Testis (tissue), 3 donors: ENCODE measurements around the gene ABCC8. TPM values are rescaled to one million over a fixed set of nuclear protein-coding genes. Genes with fewer than 3 reads are reported as not detected.

ENCODE experiments used
- DNase-seq: peaks from one replicate; pipeline ENCODE4 v3.0.0-alpha.2; 2019
- H3K27ac ChIP-seq, 2 donors: fragments of 200-600 bp; sonication (generic); one replicate each; pipeline ENCODE4 v1.5.1; 2019
- H3K27me3 ChIP-seq: fragments of 200-600 bp; sonication (generic); one replicate; pipeline ENCODE4 v1.5.1; 2019
- H3K36me3 ChIP-seq: fragments of 200-600 bp; sonication (generic); one replicate; pipeline ENCODE4 v1.5.1; 2017; ENCODE audit warnings: low read depth; ENCODE audit errors: missing control alignments
- H3K4me1 ChIP-seq: fragments of 200-600 bp; sonication (generic); one replicate; pipeline ENCODE4 v1.5.1; 2019
- H3K4me3 ChIP-seq, 2 donors: fragments of 200-600 bp; sonication (generic); one replicate each; pipeline ENCODE4 v1.5.1; 2017 to 2019
- H3K9me3 ChIP-seq: fragments of 200-600 bp; sonication (generic); one replicate; pipeline ENCODE4 v1.5.1; 2017
- CTCF ChIP-seq, 3 experiments: fragments of 450-650 bp in 2 of 3; fragments of 200-600 bp in 1 of 3; sonication (generic) in 1 of 3; IDR thresholded peaks; one replicate each; pipeline ENCODE4 v1.5.1; 2016 to 2019; ENCODE audit warnings: antibody characterized with exemption in 3 of 3, mild to moderate bottlenecking in 2 of 3, moderate library complexity in 1 of 3
- POLR2A ChIP-seq: fragments of 450-650 bp; IDR thresholded peaks from one replicate; pipeline ENCODE4 v1.6.1; 2017; ENCODE audit warnings: antibody characterized with exemption, mild to moderate bottlenecking, moderate library complexity
- WGBS, 2 donors: methylation state at CpG; one replicate each; pipeline ENCODE4 v1.1.5; 2018; 5-methylcytosine and 5-hydroxymethylcytosine counted together
- intact Hi-C: fragments of 100-400 bp; cut with DNase I; formaldehyde crosslinking; loops from one replicate; pipeline ENCODE4 v1.15.1; 2023; ENCODE audit warnings: low total_unique reads
- polyA plus RNA-seq: library from polyadenylated mRNA; stranded (reverse); fragments of 350-450 nt; fragmentation: Illumina TruSeq; extraction: RNeasy Lipid Tissue Mini Kit (QIAGEN cat#74804); gene quantifications from one replicate; pipeline ENCODE4 v1.2.3, GENCODE V29; 2014; ENCODE audit warnings: low read depth, low replicate concordance; ENCODE audit not compliant: insufficient read depth
- total RNA-seq, 2 donors: library from RNA; depleted of rRNA; stranded (reverse); fragments of >200 nt; gene quantifications; one replicate each; pipeline ENCODE4 v1.2.3, GENCODE V29; 2016

ABCC8 gene
- total and polyA plus RNA-seq, 3 donors from 2014 or later, result 1.5 to 2.2 (median 2.0) TPM

- H3K4me3 ChIP-seq, result no peak overlapping the region
- H3K36me3 ChIP-seq, result no peaks in the 10 kb centered on the region
- DNase-seq, result no peak
- no peak for TF ChIP-seq POLR2A
- TF ChIP-seq CTCF (IDR thresholded peaks at IDR 0.05), result no peak
- no peaks in the 10 kb centered on the region for H3K4me1 ChIP-seq
- WGBS, 2 donors, result 67 to 79% methylated on average over 2 of the region's 2 CpGs
- no peaks in the 10 kb centered on the region for H3K9me3 ChIP-seq
- intact Hi-C loops, result no loop called here
- no peaks in the 10 kb centered on the region for H3K27me3 ChIP-seq
- H3K27ac ChIP-seq, result no peak overlapping the region
Observed at GRCh38 chr11:17378655-17379054, 98.0 kb downstream of the ABCC8 start.

GRCh38 chr11:17376493-17376892, 100.2 kb downstream of the ABCC8 start:
- Histone ChIP-seq H3K9me3 (no peaks in the 10 kb centered on the region), H3K4me1 (no peaks in the 10 kb centered on the region), H3K36me3 (no peaks in the 10 kb centered on the region), H3K27me3 (no peaks in the 10 kb centered on the region), H3K4me3 (no peak overlapping the region), H3K27ac (no peak overlapping the region)
- DNase-seq, result no peak
- intact Hi-C loops, result no loop called here
- WGBS, 2 donors, result 76 to 92% methylated on average over 3 of the region's 3 CpGs
- TF ChIP-seq POLR2A (no peak), CTCF (IDR thresholded peaks at IDR 0.05) (no peak)

GRCh38 chr11:17375547-17375946, 101.1 kb downstream of the ABCC8 start:
- Histone ChIP-seq H3K27ac (no peak overlapping the region), H3K27me3 (no peaks in the 10 kb centered on the region), H3K4me3 (no peak overlapping the region), H3K36me3 (no peaks in the 10 kb centered on the region), H3K9me3 (no peaks in the 10 kb centered on the region), H3K4me1 (no peaks in the 10 kb centered on the region)
- TF ChIP-seq POLR2A (no peak), CTCF (IDR thresholded peaks at IDR 0.05) (no peak)
- 90 to 92% methylated on average over 5 of the region's 5 CpGs for WGBS, 2 donors
- intact Hi-C loops, result no loop called here
- DNase-seq, result no peak

- 56 to 76% methylated on average over 3 of the region's 3 CpGs for WGBS, 2 donors
- no peaks in the 10 kb centered on the region for H3K4me1 ChIP-seq
- no peak for TF ChIP-seq CTCF (IDR thresholded peaks at IDR 0.05)
- intact Hi-C loops, result no loop called here
- no peak overlapping the region for H3K4me3 ChIP-seq
- no peaks in the 10 kb centered on the region for H3K9me3 ChIP-seq
- no peaks in the 10 kb centered on the region for H3K36me3 ChIP-seq
- DNase-seq, result no peak
- H3K27me3 ChIP-seq, result no peaks in the 10 kb centered on the region
- no peak overlapping the region for H3K27ac ChIP-seq
Observed at GRCh38 chr11:17371614-17372013, 105.0 kb downstream of the ABCC8 start.

GRCh38 chr11:17369684-17370243, 106.9 kb downstream of the ABCC8 start:
- H3K9me3 ChIP-seq, result no peaks in the 10 kb centered on the region
- 78 to 84% methylated on average over 2 of the region's 2 CpGs for WGBS, 2 donors
- H3K36me3 ChIP-seq, result no peaks in the 10 kb centered on the region
- TF ChIP-seq CTCF (IDR thresholded peaks at IDR 0.05) (no peak), POLR2A (no peak)
- intact Hi-C loops, result no loop called here
- H3K27ac ChIP-seq, result no peak overlapping the region
- H3K27me3 ChIP-seq, result no peaks in the 10 kb centered on the region
- no peak overlapping the region for H3K4me3 ChIP-seq
- DNase-seq, result no peak
- no peaks in the 10 kb centered on the region for H3K4me1 ChIP-seq
